ENCODE data around the gene LMAN2L.

LMAN2L gene

GRCh38 chr2:96703021-96703751 lies 36.7 kb downstream of the LMAN2L start:
- DNase-seq (ENCODE audit: low read depth in 2 of 2), result no peak

GRCh38 chr2:96702098-96702785 lies 37.6 kb downstream of the LMAN2L start:
- DNase-seq (ENCODE audit: low read depth in 2 of 2), result no peak

DNA sequence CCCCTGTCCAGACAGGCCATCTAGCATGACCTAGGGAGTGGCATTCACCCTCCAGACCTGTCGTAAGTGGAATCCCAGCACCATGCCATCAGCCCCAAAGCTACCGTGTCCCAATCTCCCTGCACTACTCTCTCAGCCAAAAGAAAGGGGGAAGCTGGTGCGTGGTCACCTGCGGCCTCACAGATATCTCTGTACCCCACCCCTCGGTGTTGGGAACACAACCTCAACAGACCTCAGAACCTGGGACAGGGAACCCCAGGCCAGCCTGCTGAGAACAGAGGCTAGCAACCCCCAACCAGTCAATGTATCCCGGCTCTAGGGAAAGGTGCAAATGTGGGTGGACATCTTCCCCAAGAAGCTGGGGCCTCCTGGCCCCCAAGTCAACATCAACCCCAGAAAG lies 38.2 kb downstream of the LMAN2L start:
- no peak for DNase-seq (ENCODE audit: low read depth in 2 of 2)

- no peak for DNase-seq (ENCODE audit: low read depth in 2 of 2)
Observed at GRCh38 chr2:96700086-96700485, 39.8 kb downstream of the LMAN2L start.

DNA sequence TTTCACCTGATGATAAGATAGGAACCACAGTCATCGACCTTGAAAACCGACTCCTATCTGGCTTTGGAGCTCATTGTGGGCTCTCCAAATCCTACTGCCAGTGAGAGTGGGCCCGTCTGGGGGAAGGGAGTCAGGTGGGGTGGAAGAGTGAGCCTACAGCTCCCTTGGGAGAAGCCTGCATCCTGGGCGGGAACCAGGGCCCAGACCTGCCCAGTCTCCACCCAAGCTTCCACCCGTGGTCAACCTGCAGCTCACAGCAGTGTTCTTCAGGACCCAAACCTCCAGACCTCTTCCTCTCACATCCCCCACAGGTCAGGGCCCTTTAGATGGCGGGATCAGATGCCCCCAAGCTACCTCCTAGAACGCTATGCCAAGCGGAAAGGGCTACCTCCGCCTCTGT lies 40.2 kb downstream of the LMAN2L start:
- no peak for DNase-seq (ENCODE audit: low read depth in 2 of 2)

- no peak for DNase-seq (ENCODE audit: low read depth in 2 of 2)
Observed at GRCh38 chr2:96699021-96699420, 40.8 kb downstream of the LMAN2L start.

GRCh38 chr2:96698221-96698861 lies 41.5 kb downstream of the LMAN2L start:
- no peak for DNase-seq (ENCODE audit: low read depth in 2 of 2)

GRCh38 chr2:96697476-96697875 lies 42.4 kb downstream of the LMAN2L start:
- DNase-seq (ENCODE audit: low read depth in 2 of 2), result no peak

DNA sequence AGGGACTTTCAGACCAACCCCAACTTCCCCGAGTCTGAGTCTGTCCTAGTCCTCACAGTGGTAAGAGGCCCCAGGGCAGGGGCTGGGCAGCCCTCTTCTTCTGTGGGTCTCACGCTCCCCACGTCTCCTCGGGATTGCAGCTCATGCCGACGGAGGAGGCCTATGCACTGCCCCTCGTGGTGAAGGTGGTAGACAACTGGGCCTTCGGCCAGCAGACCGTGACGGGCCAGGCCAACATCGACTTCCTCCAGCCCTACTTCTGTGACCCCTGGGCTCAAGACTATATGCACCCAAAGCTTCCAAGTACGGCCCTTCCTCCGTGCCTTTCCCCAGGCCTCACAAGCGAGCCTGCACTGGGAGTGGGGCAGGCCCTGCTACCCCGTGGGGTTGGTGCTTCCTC lies 44.3 kb downstream of the LMAN2L start:
- no peak for DNase-seq (ENCODE audit: low read depth in 2 of 2)

GRCh38 chr2:96694816-96695455 lies 44.9 kb downstream of the LMAN2L start:
- no peak for DNase-seq (ENCODE audit: low read depth in 2 of 2)

GRCh38 chr2:96694279-96694678 lies 45.6 kb downstream of the LMAN2L start:
- DNase-seq (ENCODE audit: low read depth in 2 of 2), result no peak

DNA sequence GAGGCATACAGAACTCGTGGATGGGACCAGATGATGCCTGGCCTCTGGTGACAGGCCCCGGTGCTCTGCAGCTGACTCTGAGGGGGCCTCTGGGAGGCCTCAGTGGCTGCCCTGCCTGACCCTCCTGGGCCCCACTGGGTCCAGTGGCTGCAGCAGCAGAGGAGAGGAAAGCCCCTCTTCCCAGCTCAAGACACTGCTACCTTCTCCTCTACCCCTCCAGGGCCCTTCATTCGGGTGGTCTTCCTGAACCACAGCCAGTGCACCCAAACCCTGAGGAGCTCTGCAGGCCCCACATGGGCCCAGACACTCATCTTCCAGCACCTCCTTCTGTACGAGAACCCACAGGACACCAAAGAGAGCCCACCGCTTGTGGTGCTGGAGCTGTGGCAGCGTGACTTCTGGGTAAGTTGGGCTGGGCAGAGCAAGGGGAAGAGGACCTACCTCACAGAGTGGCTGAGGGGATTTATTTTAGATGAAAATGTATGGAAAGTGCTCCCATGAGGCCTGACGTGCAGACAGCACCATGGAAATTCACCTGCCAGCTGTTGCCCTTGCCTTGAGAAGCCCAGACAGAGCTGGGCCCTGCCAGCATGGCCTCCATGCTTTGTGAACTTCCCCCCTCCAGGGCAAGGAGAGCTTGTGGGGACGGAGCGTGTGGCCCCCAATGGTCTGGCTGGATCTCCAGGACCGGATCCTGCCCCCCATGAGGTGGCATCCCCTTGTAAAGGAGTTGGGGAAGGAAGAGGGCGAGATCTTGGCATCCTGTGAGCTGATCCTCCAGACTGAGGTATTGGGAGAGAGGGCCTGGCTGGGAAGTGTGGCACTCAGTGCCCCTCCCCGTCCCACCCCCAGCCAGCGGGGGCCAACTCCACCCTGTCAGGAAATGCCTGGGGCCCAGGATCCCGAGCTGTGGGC lies 46.3 kb downstream of the LMAN2L start:
- no peak for DNase-seq (ENCODE audit: low read depth in 2 of 2)

GRCh38 chr2:96692094-96692971 lies 47.5 kb downstream of the LMAN2L start:
- no peak for DNase-seq (ENCODE audit: low read depth in 2 of 2)

- DNase-seq (ENCODE audit: low read depth in 2 of 2), result no peak
Observed at GRCh38 chr2:96691022-96691612, 48.7 kb downstream of the LMAN2L start.

DNA sequence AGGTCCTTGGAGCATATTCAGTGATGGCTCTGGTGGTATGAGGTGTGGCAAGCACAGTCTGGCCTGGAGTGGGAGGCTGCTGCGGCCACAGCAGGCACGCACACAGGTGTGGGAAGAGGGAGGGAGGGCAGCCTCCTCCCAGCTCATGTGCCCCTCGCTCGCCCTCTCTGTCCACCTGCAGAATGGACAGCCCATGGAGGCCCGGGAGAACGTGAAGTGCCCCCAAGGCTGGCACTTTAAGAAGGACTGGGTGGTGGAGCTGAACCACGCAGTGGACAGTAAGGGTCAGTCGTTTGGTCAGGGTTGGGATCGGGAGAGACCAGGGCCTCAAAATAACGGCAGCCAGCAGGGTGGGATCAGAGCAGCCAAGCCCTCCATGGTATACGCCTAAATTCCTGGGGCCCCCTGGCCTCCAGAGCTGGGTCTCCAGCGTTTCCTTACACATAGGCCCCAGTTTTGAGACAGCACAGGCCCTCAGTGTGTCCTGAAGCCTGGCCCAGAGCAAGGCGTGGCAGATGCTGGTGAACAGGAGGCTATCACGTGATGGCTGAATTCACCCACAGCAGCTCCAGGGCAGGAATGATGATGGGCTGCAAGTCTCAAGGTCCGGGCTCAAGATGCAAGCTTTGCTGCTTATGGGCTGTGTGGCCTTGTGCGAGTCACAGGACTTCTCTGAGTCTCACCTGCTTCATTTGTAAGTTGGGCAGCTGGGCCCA lies 49.4 kb downstream of the LMAN2L start:
- DNase-seq (ENCODE audit: low read depth in 2 of 2), result no peak

DNA sequence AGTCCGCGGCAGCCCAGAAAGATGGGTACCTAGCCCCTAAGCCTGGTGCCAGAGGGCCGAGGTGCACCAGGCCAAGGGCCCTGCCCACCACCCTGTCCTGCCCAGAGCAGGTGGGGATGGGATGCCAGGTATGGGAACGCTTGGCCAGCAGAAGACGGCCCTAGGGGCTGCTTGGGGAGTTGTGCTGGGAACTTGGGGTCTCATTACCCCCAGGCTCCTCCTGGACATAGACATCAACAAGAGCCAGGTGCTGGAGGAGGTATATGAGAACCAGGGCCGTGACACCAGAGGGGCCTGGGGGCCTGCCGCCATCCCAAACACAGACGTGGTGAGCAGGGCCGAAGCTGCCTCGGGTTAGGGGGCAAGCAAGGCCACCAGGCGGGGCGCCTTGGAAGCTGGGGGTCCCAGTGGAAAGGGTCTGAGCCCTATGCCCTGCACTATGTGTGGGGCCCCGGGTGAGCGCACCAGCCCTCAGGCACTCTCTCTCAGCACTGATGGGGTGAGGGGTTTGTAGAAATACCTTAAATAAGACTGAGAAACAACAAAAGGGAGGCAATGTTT lies 50.4 kb downstream of the LMAN2L start:
- DNase-seq (ENCODE audit: low read depth in 2 of 2), result no peak

- no peak for DNase-seq (ENCODE audit: low read depth in 2 of 2)
Observed at GRCh38 chr2:96688649-96689430, 51.0 kb downstream of the LMAN2L start.
